Natural killer cell (primary cell): ENCODE measurements around the gene MRM2. TPM values are rescaled to one million over a fixed set of nuclear protein-coding genes. Genes with fewer than 3 reads are reported as not detected.

Experiments used
- ATAC-seq, 3 donors: fragments of 150-1000 bp in 2 of 3; fragments of 200-7000 bp in 1 of 3; cut with Tn5 transposase; 1 replicate in 1 of 3; 2 replicates in 2 of 3; pipeline ENCODE4 v1.10.0; 2021; ENCODE audit warnings: mild to moderate bottlenecking in 2 of 3, moderate library complexity in 2 of 3
- DNase-seq, 2 donors: peaks; one replicate each; pipeline versions ENCODE4 v3.0.0 to v3.0.0-alpha.2; 2013 to 2021; ENCODE audit warnings: mixed read lengths in 1 of 2
- H3K27ac ChIP-seq: one replicate; pipeline ENCODE4 v1.5.1; 2013; ENCODE audit warnings: mild to moderate bottlenecking, low read length
- H3K27me3 ChIP-seq: one replicate; pipeline ENCODE4 v1.6.1; 2013; ENCODE audit warnings: low read length; ENCODE audit not compliant: control insufficient read depth, insufficient read depth
- H3K36me3 ChIP-seq: one replicate; pipeline ENCODE4 v1.6.1; 2013; ENCODE audit warnings: low read length; ENCODE audit not compliant: control insufficient read depth, insufficient read depth
- H3K4me1 ChIP-seq: one replicate; pipeline ENCODE4 v1.6.1; 2013; ENCODE audit warnings: low read length; ENCODE audit not compliant: control insufficient read depth, insufficient read depth
- H3K4me3 ChIP-seq: one replicate; pipeline ENCODE4 v1.5.1; 2013; ENCODE audit warnings: low read length
- H3K9me3 ChIP-seq: one replicate; pipeline ENCODE4 v1.6.1; 2013; ENCODE audit warnings: low read length; ENCODE audit not compliant: control insufficient read depth, insufficient read depth
- H3K27ac Mint-ChIP-seq, 2 donors: one replicate each; pipeline ENCODE4 v1.8.0; 2022; ENCODE audit warnings: mild to moderate bottlenecking in 2 of 2, mixed read lengths in 2 of 2, moderate library complexity in 1 of 2
- H3K27me3 Mint-ChIP-seq, 2 donors: one replicate each; pipeline ENCODE4 v1.8.0; 2022; ENCODE audit warnings: low read depth in 2 of 2, mixed read lengths in 2 of 2
- H3K36me3 Mint-ChIP-seq: one replicate; pipeline ENCODE4 v1.8.0; 2022; ENCODE audit warnings: mixed read lengths
- H3K4me1 Mint-ChIP-seq, 2 donors: one replicate each; pipeline ENCODE4 v1.8.0; 2022; ENCODE audit warnings: mixed read lengths in 2 of 2
- H3K4me3 Mint-ChIP-seq: one replicate; pipeline ENCODE4 v1.8.0; 2022; ENCODE audit warnings: mild to moderate bottlenecking, moderate library complexity, mixed read lengths
- H3K9me3 Mint-ChIP-seq, 2 donors: one replicate each; pipeline ENCODE4 v1.8.0; 2022; ENCODE audit warnings: mixed read lengths in 2 of 2
- CTCF ChIP-seq: fragments of 200-600 bp; IDR thresholded peaks from one replicate; pipeline ENCODE4 v1.8.0; 2022; ENCODE audit warnings: antibody characterized with exemption
- WGBS: methylation state at CpG from one replicate; pipeline ENCODE4 v1.1.7; 2013; ENCODE audit warnings: missing lambda C conversion rate; ENCODE audit not compliant: insufficient coverage; 5-methylcytosine and 5-hydroxymethylcytosine counted together
- intact Hi-C: fragments of 100-400 bp; cut with micrococcal nuclease; formaldehyde crosslinking; loops from one replicate; pipeline ENCODE4 v1.14.2; 2022
- total RNA-seq, 4 donors: library from RNA; stranded (reverse); fragments of 120-200 nt in 1 of 4; gene quantifications; one replicate each; pipeline versions ENCODE4 v1.2.3 to v1.2.4, GENCODE V29; 2013 to 2022

The MRM2 gene
- total RNA-seq: 10 to 100 TPM in 2 of 3 donors, 1 to 10 TPM in 1; 7.9 to 12.0 (median 10.0) TPM
- 21.7 TPM for total RNA-seq (2013)

GRCh38 chr7:2241580-2242540 lies at the start of gene MRM2, which contains the start of gene NUDT1:
TSS of gene MRM2 (minus strand) at chr7:2242205. CDS start at chr7:2242169, 36 bp downstream.
TSS of gene NUDT1 (plus strand) at chr7:2242226. CDS start at chr7:2244575, 2,349 bp downstream.
- peaks cover 12% of the 10 kb centered on the region for H3K36me3 ChIP-seq
- intact Hi-C loops: loop anchor here (10.0 kb wide), 2 partner anchors 223 to 667 kb away; partner anchors contain the start of gene PSMG3
- no peaks in the 10 kb centered on the region for H3K9me3 ChIP-seq
- peak; percentile 84 to 86 (median 84) for ATAC-seq
- TF ChIP-seq CTCF: no peak
- H3K4me1 ChIP-seq: peaks cover 59% of the 10 kb centered on the region
- no peaks in the 10 kb centered on the region for H3K36me3 Mint-ChIP-seq
- peak within 1 kb of the TSS; percentile 74 to 97 for H3K27ac Mint-ChIP-seq
- H3K4me1 Mint-ChIP-seq: peaks cover 4 to 28% of the 10 kb centered on the region in 2 donors
- H3K27me3 Mint-ChIP-seq: no peaks in the 10 kb centered on the region
- under 1% methylated on average over 81 of the region's 81 CpGs for WGBS
- H3K9me3 Mint-ChIP-seq: no peaks in the 10 kb centered on the region
- peak; percentile 73 to 78 for DNase-seq
- no peaks in the 10 kb centered on the region for H3K27me3 ChIP-seq
- H3K27ac ChIP-seq: peak within 1 kb of the TSS; percentile 68
- peak within 1 kb of the TSS; percentile 95 for H3K4me3 Mint-ChIP-seq
- H3K4me3 ChIP-seq: peak within 1 kb of the TSS; percentile 96

GRCh38 chr7:2290877-2291276 lies 48.9 kb upstream of the MRM2 start:
- H3K4me3 Mint-ChIP-seq: no peak overlapping the region
- DNase-seq (no peak), ATAC-seq (no peak)
- no peak for TF ChIP-seq CTCF
- Histone ChIP-seq H3K27ac (no peak overlapping the region), H3K4me1 (no peaks in the 10 kb centered on the region), H3K27me3 (no peaks in the 10 kb centered on the region), H3K9me3 (no peaks in the 10 kb centered on the region), H3K4me3 (no peak overlapping the region), H3K36me3 (no peaks in the 10 kb centered on the region)
- peaks cover 4 to 5% of the 10 kb centered on the region in 2 donors for H3K4me1 Mint-ChIP-seq
- no peaks in the 10 kb centered on the region for H3K27me3 Mint-ChIP-seq
- intact Hi-C loops: no loop called here
- no peaks in the 10 kb centered on the region for H3K9me3 Mint-ChIP-seq
- no peaks in the 10 kb centered on the region for H3K36me3 Mint-ChIP-seq
- 95% methylated on average over 6 of the region's 6 CpGs for WGBS
- H3K27ac Mint-ChIP-seq: no peak overlapping the region

- H3K9me3 Mint-ChIP-seq: no peaks in the 10 kb centered on the region
- DNase-seq: no peak
- Histone ChIP-seq H3K9me3 (no peaks in the 10 kb centered on the region), H3K4me1 (no peaks in the 10 kb centered on the region), H3K27ac (no peak overlapping the region), H3K36me3 (no peaks in the 10 kb centered on the region), H3K4me3 (no peak overlapping the region), H3K27me3 (no peaks in the 10 kb centered on the region)
- no peak for ATAC-seq
- intact Hi-C loops: no loop called here
- peaks cover 4 to 5% of the 10 kb centered on the region in 2 donors for H3K4me1 Mint-ChIP-seq
- H3K4me3 Mint-ChIP-seq: no peak overlapping the region
- WGBS: 96% methylated on average over 13 of the region's 13 CpGs
- H3K36me3 Mint-ChIP-seq: no peaks in the 10 kb centered on the region
- no peak for TF ChIP-seq CTCF
- H3K27me3 Mint-ChIP-seq: no peaks in the 10 kb centered on the region
- H3K27ac Mint-ChIP-seq: no peak overlapping the region
Observed at GRCh38 chr7:2289621-2290020, 47.6 kb upstream of the MRM2 start.
